ENCODE data around the gene UBE2O. TPM values are rescaled to one million over a fixed set of nuclear protein-coding genes. Genes with fewer than 3 reads are reported as not detected.

The UBE2O gene
- total RNA-seq, 2 donors from 2014 or later = 17.1 to 30.3 TPM

- peak overlapping the region in 1 of 4 donors; percentile 2 for H3K27ac ChIP-seq
- H3K27me3 ChIP-seq = no peaks in the 10 kb centered on the region
- no peaks in the 10 kb centered on the region for H3K9me3 ChIP-seq
- no peak for DNase-seq
- H3K4me1 ChIP-seq = peaks cover 16% of the 10 kb centered on the region
- TF ChIP-seq POLR2A (IDR thresholded peaks at IDR 0.05) (no peak), CTCF (IDR thresholded peaks at IDR 0.05) (no peak)
- ATAC-seq = no peak
- H3K36me3 ChIP-seq (replicated peaks in 1 of 2; ENCODE audit: insufficient read depth in 1 of 2, low read depth in 2 of 2) = no peaks in the 10 kb centered on the region
- no peak overlapping the region for H3K4me3 ChIP-seq
- WGBS, 2 donors = 97 to 99% methylated on average over 19 to 22 of the region's 22 CpGs
- intact Hi-C loops (cut with DNase I) = no loop called here
Observed at GRCh38 chr17:76487451-76488192, 34.7 kb upstream of the UBE2O start.

DNA sequence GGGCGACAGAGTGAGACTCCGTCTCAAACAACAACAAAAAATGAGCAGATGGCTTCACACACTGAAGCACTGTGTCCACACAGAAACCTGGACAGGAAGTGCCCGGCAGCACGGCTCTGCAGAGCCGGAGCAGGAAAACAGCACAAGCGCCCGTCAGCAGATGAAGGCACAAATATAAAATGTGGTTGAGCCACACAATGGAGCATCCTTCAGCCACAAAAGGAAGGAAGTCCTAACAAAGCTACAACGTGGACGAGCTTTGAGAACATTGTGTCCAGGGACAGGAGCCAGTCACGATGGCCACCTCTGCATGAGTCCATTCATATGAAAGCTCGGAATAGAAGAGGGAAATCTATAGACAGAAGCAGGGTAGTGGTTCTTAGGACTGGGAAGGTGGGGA is 32.6 kb upstream of the UBE2O start:
- no peak overlapping the region for H3K4me3 ChIP-seq
- peak overlapping the region in 2 of 4 donors; percentile 45 to 69 for H3K27ac ChIP-seq
- no peak for TF ChIP-seq CTCF (IDR thresholded peaks at IDR 0.05)
- peak in 1 of 3 donors; percentile 49 for TF ChIP-seq POLR2A (IDR thresholded peaks at IDR 0.05)
- DNase-seq = peak in 3 of 4 donors; percentile 35 to 77 (median 38)
- no peaks in the 10 kb centered on the region for H3K9me3 ChIP-seq
- H3K27me3 ChIP-seq = no peaks in the 10 kb centered on the region
- H3K36me3 ChIP-seq (replicated peaks in 1 of 2; ENCODE audit: insufficient read depth in 1 of 2, low read depth in 2 of 2) = peaks cover 0 to 2% of the 10 kb centered on the region in 2 donors
- ATAC-seq = peak; percentile 40
- peaks cover under 1% of the 10 kb centered on the region for H3K4me1 ChIP-seq
- intact Hi-C loops (cut with DNase I) = no loop called here
- WGBS, 2 donors = 71 to 73% methylated on average over 11 of the region's 11 CpGs

DNA sequence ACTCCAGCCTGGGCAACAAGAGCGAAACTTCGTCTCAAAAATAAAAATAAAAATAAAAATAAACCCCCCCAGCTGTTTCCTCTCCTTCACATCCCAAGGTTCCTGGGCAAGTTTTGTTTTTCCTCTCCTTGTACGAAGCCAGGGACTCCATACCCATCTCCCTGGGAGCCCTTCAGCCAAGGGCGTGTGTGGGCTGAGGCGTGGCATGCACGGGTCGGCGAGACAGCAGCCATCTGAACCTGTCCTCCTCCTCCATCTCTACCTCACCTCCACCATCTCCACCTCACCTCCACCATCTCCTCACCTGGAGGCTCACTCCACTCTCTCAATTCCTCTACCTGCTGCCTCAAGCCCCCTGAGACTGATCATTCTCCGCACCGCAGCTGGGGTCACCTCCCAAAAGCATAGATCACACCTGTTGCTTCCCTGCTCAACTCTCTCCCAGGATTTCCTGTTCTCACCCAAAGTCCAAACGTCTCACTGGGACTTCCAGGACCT is 31.3 kb upstream of the UBE2O start:
- H3K4me1 ChIP-seq = no peaks in the 10 kb centered on the region
- no peak for ATAC-seq
- no peaks in the 10 kb centered on the region for H3K27me3 ChIP-seq
- H3K9me3 ChIP-seq = no peaks in the 10 kb centered on the region
- WGBS, 2 donors = 90% methylated on average over 11 of the region's 11 CpGs
- TF ChIP-seq POLR2A (IDR thresholded peaks at IDR 0.05) (no peak), CTCF (IDR thresholded peaks at IDR 0.05) (no peak)
- intact Hi-C loops (cut with DNase I) = no loop called here
- peaks cover 0 to 3% of the 10 kb centered on the region in 2 donors for H3K36me3 ChIP-seq (replicated peaks in 1 of 2; ENCODE audit: insufficient read depth in 1 of 2, low read depth in 2 of 2)
- H3K27ac ChIP-seq = peak overlapping the region in 1 of 4 donors; percentile 69
- DNase-seq = no peak
- H3K4me3 ChIP-seq = no peak overlapping the region

DNA sequence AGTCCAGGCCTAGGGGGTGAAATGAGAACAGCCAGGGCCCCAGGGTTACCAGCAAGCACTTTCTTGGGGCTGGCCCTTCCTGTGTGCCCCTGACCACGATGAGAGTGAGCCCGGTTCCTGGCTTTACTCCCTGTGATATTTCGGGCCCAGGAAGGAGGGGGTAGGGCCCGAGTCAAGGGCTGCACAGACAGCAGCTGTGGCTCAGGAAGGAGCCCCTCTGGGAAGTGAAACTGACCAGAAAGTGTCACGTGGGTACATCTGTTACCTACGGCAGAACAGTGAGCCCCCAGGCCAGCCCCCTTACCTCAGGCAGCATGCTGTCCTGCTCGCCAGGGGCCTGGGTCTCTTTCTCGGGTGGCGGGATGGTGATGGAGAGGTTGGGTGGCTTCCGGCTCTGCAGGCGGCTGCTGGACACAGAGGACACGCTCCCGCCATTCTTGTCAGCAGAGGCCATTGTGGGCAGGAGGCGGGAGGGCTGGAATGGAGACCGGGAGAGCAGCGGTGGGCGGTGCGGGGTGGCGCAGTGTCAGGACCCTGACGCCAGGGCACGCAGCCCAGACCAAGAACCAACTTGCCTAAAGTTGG is 28.2 kb upstream of the UBE2O start:
- H3K27me3 ChIP-seq = no peaks in the 10 kb centered on the region
- H3K4me1 ChIP-seq = no peaks in the 10 kb centered on the region
- peak overlapping the region in 1 of 4 donors; percentile 21 for H3K27ac ChIP-seq
- DNase-seq (peak in 1 of 4 donors; percentile 57), ATAC-seq (no peak)
- TF ChIP-seq CTCF (IDR thresholded peaks at IDR 0.05) (no peak), POLR2A (IDR thresholded peaks at IDR 0.05) (peak in 1 of 3 donors; percentile 25)
- H3K9me3 ChIP-seq = no peaks in the 10 kb centered on the region
- peaks cover 0 to 10% of the 10 kb centered on the region in 2 donors for H3K36me3 ChIP-seq (replicated peaks in 1 of 2; ENCODE audit: insufficient read depth in 1 of 2, low read depth in 2 of 2)
- intact Hi-C loops (cut with DNase I) = no loop called here
- H3K4me3 ChIP-seq = no peak overlapping the region
- WGBS, 2 donors = 78 to 93% methylated on average over 6 to 21 of the region's 21 CpGs

Data from body of pancreas (tissue), 4 donors.